ENCODE measurements around the gene CACTIN. TPM values are rescaled to one million over a fixed set of nuclear protein-coding genes. Genes with fewer than 3 reads are reported as not detected.

The CACTIN gene
- total and polyA plus RNA-seq, 7 experiments from 2014 or later, result 9.5 to 46.7 (median 35.9) TPM

GRCh38 chr19:3615524-3616135, 11.0 kb downstream of the CACTIN start:
- Histone ChIP-seq H3K27ac (ENCODE audit: low read depth, low read length) (no peak overlapping the region), H3K27me3 (ENCODE audit: control insufficient read depth in 2 of 2, insufficient read depth in 2 of 2, low read length in 2 of 2) (no peaks in the 10 kb centered on the region), H3K4me1 (ENCODE audit: control insufficient read depth in 2 of 2, insufficient read depth in 2 of 2, low read length in 2 of 2) (peaks cover 0 to 13% of the 10 kb centered on the region in 2 donors), H3K4me3 (ENCODE audit: low read length) (no peak overlapping the region), H3K36me3 (ENCODE audit: control insufficient read depth in 2 of 3, insufficient read depth in 3 of 3, low read length in 3 of 3) (peaks cover 0 to 74% (median 0%) of the 10 kb centered on the region in 3 experiments), H3K9me3 (ENCODE audit: control insufficient read depth in 2 of 3, low read length in 3 of 3) (no peaks in the 10 kb centered on the region)
- ATAC-seq (no peak), DNase-seq (no peak)
- peak overlapping the region in 1 of 9 donors; percentile 42 for H3K27ac Mint-ChIP-seq
- no peaks in the 10 kb centered on the region for H3K9me3 Mint-ChIP-seq
- intact Hi-C loops (cut with micrococcal nuclease), result no loop called here
- H3K36me3 Mint-ChIP-seq, result peaks cover 0 to 6% (median 3%) of the 10 kb centered on the region in 5 donors
- CTCF ChIA-PET, result interaction anchor here (0.6 to 1.1 kb wide), 2 partner anchors 56 to 78 kb away, joined by 4 read pairs; no protein-coding TSS in a partner anchor
- POLR2A ChIA-PET, result interaction anchor here (1.4 kb wide), 1 partner anchor 11 kb away, joined by 3 read pairs; no protein-coding TSS in a partner anchor
- no peak overlapping the region for H3K4me3 Mint-ChIP-seq
- H3K27me3 Mint-ChIP-seq, result no peaks in the 10 kb centered on the region
- peaks cover 0 to 14% (median 9%) of the 10 kb centered on the region in 7 donors for H3K4me1 Mint-ChIP-seq

GRCh38 chr19:3614858-3615505, 11.6 kb downstream of the CACTIN start:
- H3K27me3 Mint-ChIP-seq, result no peaks in the 10 kb centered on the region
- ChIA-PET CTCF (interaction anchor here (0.6 to 1.1 kb wide), 2 partner anchors 56 to 79 kb away, joined by 4 read pairs; no protein-coding TSS in a partner anchor), POLR2A (interaction anchor here (1.4 kb wide), 1 partner anchor 10 kb away, joined by 3 read pairs; no protein-coding TSS in a partner anchor)
- Histone ChIP-seq H3K27ac (ENCODE audit: low read depth, low read length) (no peak overlapping the region), H3K27me3 (ENCODE audit: control insufficient read depth in 2 of 2, insufficient read depth in 2 of 2, low read length in 2 of 2) (no peaks in the 10 kb centered on the region), H3K36me3 (ENCODE audit: control insufficient read depth in 2 of 3, insufficient read depth in 3 of 3, low read length in 3 of 3) (peaks cover 0 to 74% (median 0%) of the 10 kb centered on the region in 3 experiments), H3K9me3 (ENCODE audit: control insufficient read depth in 2 of 3, low read length in 3 of 3) (no peaks in the 10 kb centered on the region), H3K4me3 (ENCODE audit: low read length) (no peak overlapping the region), H3K4me1 (ENCODE audit: control insufficient read depth in 2 of 2, insufficient read depth in 2 of 2, low read length in 2 of 2) (peaks cover 0 to 13% of the 10 kb centered on the region in 2 donors)
- H3K27ac Mint-ChIP-seq, result peak overlapping the region in 1 of 9 donors; percentile 42
- peaks cover 0 to 9% (median 3%) of the 10 kb centered on the region in 5 donors for H3K36me3 Mint-ChIP-seq
- ATAC-seq, result no peak
- intact Hi-C loops (cut with micrococcal nuclease), result no loop called here
- H3K4me3 Mint-ChIP-seq, result no peak overlapping the region
- no peak for DNase-seq
- H3K9me3 Mint-ChIP-seq, result no peaks in the 10 kb centered on the region
- peaks cover 0 to 14% (median 9%) of the 10 kb centered on the region in 7 donors for H3K4me1 Mint-ChIP-seq

- peaks cover 0 to 13% of the 10 kb centered on the region in 2 donors for H3K4me1 ChIP-seq (ENCODE audit: control insufficient read depth in 2 of 2, insufficient read depth in 2 of 2, low read length in 2 of 2)
- intact Hi-C loops (cut with micrococcal nuclease), result no loop called here
- POLR2A ChIA-PET, result no interaction called here
- no peaks in the 10 kb centered on the region for H3K27me3 Mint-ChIP-seq
- H3K4me3 Mint-ChIP-seq, result no peak overlapping the region
- no peaks in the 10 kb centered on the region for H3K9me3 Mint-ChIP-seq
- DNase-seq, result no peak
- H3K27ac ChIP-seq (ENCODE audit: low read depth, low read length), result no peak overlapping the region
- H3K4me1 Mint-ChIP-seq, result peaks cover 0 to 14% (median 9%) of the 10 kb centered on the region in 7 donors
- CTCF ChIA-PET, result no interaction called here
- peaks cover 0 to 66% (median 0%) of the 10 kb centered on the region in 3 experiments for H3K36me3 ChIP-seq (ENCODE audit: control insufficient read depth in 2 of 3, insufficient read depth in 3 of 3, low read length in 3 of 3)
- H3K27me3 ChIP-seq (ENCODE audit: control insufficient read depth in 2 of 2, insufficient read depth in 2 of 2, low read length in 2 of 2), result no peaks in the 10 kb centered on the region
- H3K9me3 ChIP-seq (ENCODE audit: control insufficient read depth in 2 of 3, low read length in 3 of 3), result no peaks in the 10 kb centered on the region
- H3K36me3 Mint-ChIP-seq, result peaks cover 0 to 9% (median 4%) of the 10 kb centered on the region in 5 donors
- ATAC-seq, result no peak
- H3K27ac Mint-ChIP-seq, result no peak overlapping the region
- no peak overlapping the region for H3K4me3 ChIP-seq (ENCODE audit: low read length)
Observed at GRCh38 chr19:3613818-3614661, 12.6 kb downstream of the CACTIN start.

GRCh38 chr19:3612901-3613741, 13.5 kb downstream of the CACTIN start:
- no peak overlapping the region for H3K27ac Mint-ChIP-seq

GRCh38 chr19:3612330-3612729, 14.3 kb downstream of the CACTIN start:
- H3K27ac Mint-ChIP-seq, result no peak overlapping the region
- Histone ChIP-seq H3K36me3 (ENCODE audit: control insufficient read depth in 2 of 3, insufficient read depth in 3 of 3, low read length in 3 of 3) (peaks cover 0 to 62% (median 0%) of the 10 kb centered on the region in 3 experiments), H3K4me1 (ENCODE audit: control insufficient read depth in 2 of 2, insufficient read depth in 2 of 2, low read length in 2 of 2) (peaks cover 0 to 2% of the 10 kb centered on the region in 2 donors), H3K9me3 (ENCODE audit: control insufficient read depth in 2 of 3, low read length in 3 of 3) (no peaks in the 10 kb centered on the region), H3K27me3 (ENCODE audit: control insufficient read depth in 2 of 2, insufficient read depth in 2 of 2, low read length in 2 of 2) (no peaks in the 10 kb centered on the region), H3K4me3 (ENCODE audit: low read length) (no peak overlapping the region), H3K27ac (ENCODE audit: low read depth, low read length) (no peak overlapping the region)
- peaks cover 0 to 5% (median 0%) of the 10 kb centered on the region in 5 donors for H3K27me3 Mint-ChIP-seq
- POLR2A ChIA-PET, result no interaction called here
- H3K4me1 Mint-ChIP-seq, result peaks cover 7 to 16% (median 12%) of the 10 kb centered on the region in 7 donors
- CTCF ChIA-PET, result no interaction called here
- no peak overlapping the region for H3K4me3 Mint-ChIP-seq
- peaks cover 0 to 9% (median 4%) of the 10 kb centered on the region in 5 donors for H3K36me3 Mint-ChIP-seq
- DNase-seq (no peak), ATAC-seq (no peak)
- intact Hi-C loops (cut with micrococcal nuclease), result no loop called here
- no peaks in the 10 kb centered on the region for H3K9me3 Mint-ChIP-seq

More at GRCh38 chr19:3612901-3613741, 13.5 kb downstream of the CACTIN start:
- Mint-ChIP-seq H3K9me3 (no peaks in the 10 kb centered on the region), H3K4me1 (peaks cover 2 to 16% (median 11%) of the 10 kb centered on the region in 7 donors), H3K4me3 (no peak overlapping the region), H3K27me3 (peaks cover 0 to 1% (median 0%) of the 10 kb centered on the region in 5 donors), H3K36me3 (peaks cover 0 to 9% (median 4%) of the 10 kb centered on the region in 5 donors)
- Histone ChIP-seq H3K36me3 (ENCODE audit: control insufficient read depth in 2 of 3, insufficient read depth in 3 of 3, low read length in 3 of 3) (peaks cover 0 to 62% (median 0%) of the 10 kb centered on the region in 3 experiments), H3K4me1 (ENCODE audit: control insufficient read depth in 2 of 2, insufficient read depth in 2 of 2, low read length in 2 of 2) (peaks cover 0 to 10% of the 10 kb centered on the region in 2 donors), H3K4me3 (ENCODE audit: low read length) (no peak overlapping the region), H3K27ac (ENCODE audit: low read depth, low read length) (no peak overlapping the region), H3K27me3 (ENCODE audit: control insufficient read depth in 2 of 2, insufficient read depth in 2 of 2, low read length in 2 of 2) (no peaks in the 10 kb centered on the region), H3K9me3 (ENCODE audit: control insufficient read depth in 2 of 3, low read length in 3 of 3) (no peaks in the 10 kb centered on the region)
- DNase-seq (no peak), ATAC-seq (no peak)
- POLR2A ChIA-PET, result interaction anchor here (0.7 kb wide), 1 partner anchor 9 kb away, joined by 3 read pairs; no protein-coding TSS in a partner anchor
- intact Hi-C loops (cut with micrococcal nuclease), result no loop called here
- CTCF ChIA-PET, result no interaction called here

- Mint-ChIP-seq H3K4me3 (no peak overlapping the region), H3K27me3 (peaks cover 0 to 9% (median 0%) of the 10 kb centered on the region in 5 donors), H3K9me3 (no peaks in the 10 kb centered on the region), H3K27ac (no peak overlapping the region), H3K4me1 (peaks cover 7 to 15% (median 12%) of the 10 kb centered on the region in 7 donors), H3K36me3 (peaks cover 0 to 9% (median 4%) of the 10 kb centered on the region in 5 donors)
- DNase-seq (no peak), ATAC-seq (no peak)
- Histone ChIP-seq H3K9me3 (ENCODE audit: control insufficient read depth in 2 of 3, low read length in 3 of 3) (no peaks in the 10 kb centered on the region), H3K27me3 (ENCODE audit: control insufficient read depth in 2 of 2, insufficient read depth in 2 of 2, low read length in 2 of 2) (no peaks in the 10 kb centered on the region), H3K36me3 (ENCODE audit: control insufficient read depth in 2 of 3, insufficient read depth in 3 of 3, low read length in 3 of 3) (peaks cover 0 to 62% (median 0%) of the 10 kb centered on the region in 3 experiments), H3K4me3 (ENCODE audit: low read length) (no peak overlapping the region), H3K27ac (ENCODE audit: low read depth, low read length) (no peak overlapping the region), H3K4me1 (ENCODE audit: control insufficient read depth in 2 of 2, insufficient read depth in 2 of 2, low read length in 2 of 2) (no peaks in the 10 kb centered on the region)
- ChIA-PET CTCF (no interaction called here), POLR2A (no interaction called here)
- intact Hi-C loops (cut with micrococcal nuclease), result no loop called here
Observed at GRCh38 chr19:3611841-3612240, 14.7 kb downstream of the CACTIN start.

Data from naive thymus-derived CD4-positive, alpha-beta T cell (primary cell).